ENCODE data around the gene IL1RL1.
A peak's percentile ranks its signal among the peaks of the same experiment; 100 is the strongest.

IL1RL1 gene

DNA sequence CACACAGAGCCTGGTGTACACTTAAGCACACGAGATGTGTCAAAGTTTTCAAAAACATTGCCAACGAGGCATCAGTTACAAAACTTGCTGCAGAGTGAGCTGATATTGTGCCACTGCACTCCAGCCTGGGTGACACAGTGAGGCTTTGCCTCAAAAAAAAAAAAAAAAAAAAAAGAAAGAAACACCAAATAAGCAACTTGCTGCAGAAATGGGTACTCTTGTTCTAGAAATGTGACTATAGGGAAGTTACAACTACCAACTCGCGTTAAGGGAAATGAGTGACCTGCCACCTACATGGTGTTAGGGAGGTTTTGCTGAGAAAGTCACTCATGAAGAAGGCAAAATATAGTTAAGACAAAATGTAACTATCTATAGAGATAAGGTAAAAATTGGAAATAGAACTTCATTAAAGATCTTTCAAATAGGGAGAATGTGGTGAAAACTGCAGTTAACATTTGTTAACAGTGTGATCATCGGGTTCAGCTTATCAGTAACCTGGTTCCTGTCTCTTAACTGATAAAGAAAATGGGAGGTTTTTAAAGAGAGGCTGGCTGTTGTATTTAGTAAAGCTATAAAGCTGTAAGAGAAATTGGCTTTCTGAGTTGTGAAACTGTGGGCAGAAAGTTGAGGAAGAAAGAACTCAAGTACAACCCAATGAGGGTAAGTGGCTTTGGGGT, at the start of gene IL1RL1:
Gene IL1RL1, plus strand, starts transcription at position 600 of the 677 bp plus-strand sequence. CDS start 26,702 bp downstream, outside the sequence.
- peaks cover 0 to 2% of the 10 kb centered on the region in 2 donors for H3K9me3 Mint-ChIP-seq
- no peak within 1 kb of the TSS for H3K4me3 Mint-ChIP-seq
- DNase-seq (no peak), ATAC-seq (no peak)
- H3K27me3 Mint-ChIP-seq: peaks cover 10% of the 10 kb centered on the region
- H3K27ac Mint-ChIP-seq: no peak within 1 kb of the TSS
- peaks cover 17% of the 10 kb centered on the region for H3K4me1 Mint-ChIP-seq

DNA sequence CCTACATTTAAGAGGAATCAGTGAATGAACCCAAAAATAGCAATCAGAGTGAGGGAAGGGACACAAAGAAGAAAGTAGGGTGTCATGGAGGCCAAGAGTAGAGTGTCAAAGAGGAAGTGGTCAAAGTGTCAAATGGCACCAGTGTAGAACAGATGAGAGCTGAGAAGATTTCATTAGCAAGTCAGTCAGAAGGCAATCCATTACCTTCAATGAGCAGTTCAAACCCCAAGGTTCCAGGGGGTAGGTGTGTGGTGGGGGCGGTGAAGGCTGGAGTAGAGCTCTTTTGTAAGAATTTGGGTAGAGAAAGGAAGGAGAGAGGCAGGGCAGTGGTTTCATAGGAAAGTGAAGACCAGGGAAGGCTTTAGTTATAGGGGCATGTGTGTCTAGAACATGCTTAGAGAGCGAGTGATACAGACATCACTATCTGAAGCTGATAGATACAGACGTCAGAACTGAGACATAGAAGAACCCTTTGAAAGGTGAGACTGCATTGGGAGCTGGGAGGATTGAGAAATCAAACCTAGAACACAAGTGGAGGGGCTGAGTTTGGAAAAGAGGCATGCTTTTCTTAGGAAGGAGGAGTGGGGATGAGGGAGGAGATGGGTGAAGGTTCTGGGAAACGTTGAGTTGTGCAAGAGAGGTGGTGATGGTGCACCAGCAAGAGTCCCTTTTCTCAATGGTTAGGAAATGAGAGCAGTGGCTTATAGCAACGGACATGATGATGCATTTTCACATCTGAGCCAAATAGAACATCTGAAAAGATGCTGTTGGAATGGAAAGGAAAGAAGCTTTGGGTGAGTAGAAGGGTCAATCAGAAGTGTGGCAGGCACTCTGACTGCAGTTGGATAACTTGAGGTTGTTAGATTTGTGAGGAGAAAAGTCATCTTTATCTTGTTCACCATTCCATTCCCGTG, 48.9 kb upstream of the IL1RL1 start:
- Mint-ChIP-seq H3K4me1 (peaks cover 28% of the 10 kb centered on the region), H3K4me3 (no peak overlapping the region), H3K9me3 (peaks cover 4 to 6% of the 10 kb centered on the region in 2 donors), H3K27ac (no peak overlapping the region), H3K27me3 (no peaks in the 10 kb centered on the region)
- no peak for DNase-seq
- ATAC-seq: no peak

DNA sequence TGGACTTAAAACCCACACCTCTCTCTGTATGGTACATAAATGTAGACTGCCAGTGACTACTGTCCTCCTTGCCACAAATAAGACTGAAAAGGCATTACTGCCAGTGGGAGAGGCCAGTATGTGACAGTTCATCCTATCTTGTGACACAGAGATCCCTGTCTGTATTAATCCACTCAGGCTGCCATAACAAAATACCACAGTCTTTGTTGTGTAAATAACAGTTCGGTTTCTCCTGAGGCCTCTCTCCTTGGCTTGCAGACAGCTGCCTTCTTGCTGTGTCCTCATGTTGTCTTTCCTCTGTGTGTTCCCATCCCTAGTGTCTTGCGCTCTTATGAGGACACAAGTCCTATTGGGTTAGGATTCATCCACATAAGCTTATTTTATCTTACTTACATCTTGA, 46.4 kb upstream of the IL1RL1 start:
- Mint-ChIP-seq H3K27me3 (no peaks in the 10 kb centered on the region), H3K9me3 (peaks cover 0 to 1% of the 10 kb centered on the region in 2 donors), H3K27ac (no peak overlapping the region), H3K4me3 (no peak overlapping the region), H3K4me1 (peaks cover 9% of the 10 kb centered on the region)
- DNase-seq: no peak
- no peak for ATAC-seq

DNA sequence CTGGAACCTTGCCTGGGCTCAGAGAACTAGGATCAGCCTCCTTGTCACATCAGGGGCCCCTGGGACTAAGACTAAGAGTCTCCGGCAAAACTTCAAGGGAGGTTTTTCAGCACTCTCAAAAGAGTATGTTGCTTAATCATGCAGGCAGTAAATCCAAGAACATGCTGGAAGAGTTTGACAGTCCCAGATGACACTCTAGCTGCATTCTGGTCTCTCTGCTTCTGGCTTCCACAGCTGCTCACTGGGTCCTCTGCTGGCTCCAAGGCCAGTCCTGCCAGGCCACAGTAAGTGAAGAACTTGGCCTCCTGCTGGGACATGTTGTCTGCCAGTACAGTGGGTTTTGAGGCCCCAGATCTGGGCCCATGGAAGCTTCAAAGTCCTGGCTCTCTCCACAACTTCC, 45.2 kb upstream of the IL1RL1 start:
- H3K4me1 Mint-ChIP-seq: peaks cover 12% of the 10 kb centered on the region
- H3K4me3 Mint-ChIP-seq: no peak overlapping the region
- H3K9me3 Mint-ChIP-seq: peaks cover 0 to 9% of the 10 kb centered on the region in 2 donors
- ATAC-seq (no peak), DNase-seq (no peak)
- H3K27me3 Mint-ChIP-seq: no peaks in the 10 kb centered on the region
- H3K27ac Mint-ChIP-seq: no peak overlapping the region

DNA sequence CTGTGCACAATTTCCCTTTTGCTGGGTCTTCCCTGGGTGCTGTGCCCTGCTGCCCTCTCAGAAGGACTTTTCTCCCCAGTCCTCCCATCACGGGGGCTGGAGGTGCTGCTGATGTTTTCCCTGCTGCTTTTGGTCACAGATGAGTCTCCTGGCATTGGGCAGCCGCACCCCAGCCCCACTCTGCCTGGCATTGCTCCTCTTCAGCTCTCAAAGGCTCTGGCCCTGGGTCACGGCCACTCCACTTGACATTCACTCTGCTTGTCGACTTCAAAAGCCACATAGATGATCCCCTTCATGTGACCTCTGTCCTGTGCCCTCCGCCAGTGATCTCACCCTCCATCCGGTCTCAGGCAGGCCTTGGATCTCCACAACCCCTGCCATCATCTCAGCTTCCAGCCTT, 43.6 kb upstream of the IL1RL1 start:
- no peak overlapping the region for H3K4me3 Mint-ChIP-seq

DNA sequence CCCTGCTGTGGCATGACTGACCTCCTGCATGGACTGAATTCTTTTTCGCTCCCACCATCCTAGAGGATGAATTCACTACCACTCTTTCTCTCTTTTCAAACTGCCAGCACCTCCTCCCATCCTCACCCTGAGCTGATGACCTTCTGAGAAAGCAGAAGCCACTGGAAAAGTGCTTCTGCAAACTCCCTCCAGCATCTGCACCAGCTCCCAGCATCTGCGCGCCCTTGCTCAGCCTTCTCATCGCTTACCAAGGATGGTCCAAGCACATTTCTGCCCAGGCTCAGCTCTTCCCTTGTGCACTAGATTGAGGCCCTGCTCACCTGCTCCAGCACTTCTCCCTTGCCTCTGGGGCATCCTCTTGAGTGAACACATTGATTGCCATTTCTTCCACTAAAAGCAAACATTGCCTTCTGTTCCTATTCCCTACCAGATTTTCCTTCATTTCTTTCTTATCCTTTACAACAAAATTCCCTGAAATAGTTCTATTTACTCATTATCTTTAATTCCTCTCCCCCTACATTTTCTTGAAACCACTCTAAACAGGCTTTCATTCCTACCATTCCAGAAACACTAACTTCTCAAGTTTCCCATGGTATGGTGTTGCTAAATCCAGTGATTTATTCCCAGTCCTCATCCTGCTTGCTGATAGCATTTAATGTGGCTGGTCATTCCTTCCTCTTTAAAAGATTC, 42.7 kb upstream of the IL1RL1 start:
- H3K4me3 Mint-ChIP-seq: peak overlapping the region in 1 of 2 donors; percentile 15

More for the DNA sequence above, 43.6 kb upstream of the IL1RL1 start:
- Mint-ChIP-seq H3K9me3 (peaks cover 0 to 9% of the 10 kb centered on the region in 2 donors), H3K27ac (no peak overlapping the region), H3K27me3 (no peaks in the 10 kb centered on the region), H3K4me1 (peaks cover 24% of the 10 kb centered on the region)
- ATAC-seq: no peak
- DNase-seq: no peak

DNA sequence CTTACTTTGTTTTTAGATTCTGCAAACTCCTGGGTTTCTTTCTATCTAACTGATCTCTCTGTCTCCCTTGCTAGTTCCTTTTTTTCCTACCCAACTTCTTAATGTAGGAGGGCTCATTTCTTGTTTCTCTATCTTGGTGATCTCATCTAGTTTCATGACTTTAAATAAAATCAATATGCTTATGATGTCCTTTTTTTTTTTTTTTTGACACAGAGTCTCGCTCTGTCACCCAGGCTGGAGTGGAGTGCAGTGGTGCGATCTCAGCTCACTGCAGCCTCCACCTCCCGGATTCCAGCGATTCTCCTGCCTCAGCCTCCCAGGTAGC, 42.2 kb upstream of the IL1RL1 start:
- peaks cover 0 to 9% of the 10 kb centered on the region in 2 donors for H3K9me3 Mint-ChIP-seq
- no peaks in the 10 kb centered on the region for H3K27me3 Mint-ChIP-seq
- H3K4me1 Mint-ChIP-seq: peaks cover 14% of the 10 kb centered on the region
- H3K4me3 Mint-ChIP-seq: peak overlapping the region in 1 of 2 donors; percentile 15
- no peak overlapping the region for H3K27ac Mint-ChIP-seq
- no peak for ATAC-seq
- no peak for DNase-seq

More for the DNA sequence above, 42.7 kb upstream of the IL1RL1 start:
- Mint-ChIP-seq H3K4me1 (peaks cover 19% of the 10 kb centered on the region), H3K27ac (no peak overlapping the region), H3K27me3 (no peaks in the 10 kb centered on the region), H3K9me3 (peaks cover 0 to 9% of the 10 kb centered on the region in 2 donors)
- ATAC-seq: no peak
- no peak for DNase-seq

DNA sequence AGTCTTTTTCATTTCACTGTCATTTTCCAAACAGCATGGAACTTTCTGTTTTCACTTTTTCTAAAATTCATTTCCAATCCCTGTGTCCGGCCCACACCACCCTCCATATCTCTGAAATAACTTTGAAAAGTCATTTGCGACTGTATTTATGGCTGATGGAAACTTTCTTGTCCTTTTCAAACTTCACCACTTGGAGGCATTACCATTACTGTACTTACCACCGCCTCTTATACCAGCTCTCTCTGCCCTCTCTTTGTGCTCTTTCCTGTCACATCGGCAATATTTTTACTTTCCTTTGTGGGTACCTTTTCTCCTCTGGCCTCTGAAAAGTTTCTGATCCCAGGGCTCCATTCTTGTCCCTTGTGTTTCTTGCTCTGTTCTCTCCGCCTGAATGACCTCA, 39.5 kb upstream of the IL1RL1 start:
- peak overlapping the region in 1 of 2 donors; percentile 23 for H3K27ac Mint-ChIP-seq
- H3K9me3 Mint-ChIP-seq: peaks cover 9 to 19% of the 10 kb centered on the region in 2 donors
- no peak for DNase-seq
- peak; percentile 87 for ATAC-seq
- H3K27me3 Mint-ChIP-seq: no peaks in the 10 kb centered on the region
- peaks cover 29% of the 10 kb centered on the region for H3K4me1 Mint-ChIP-seq
- H3K4me3 Mint-ChIP-seq: peak overlapping the region; percentile 47 to 63

DNA sequence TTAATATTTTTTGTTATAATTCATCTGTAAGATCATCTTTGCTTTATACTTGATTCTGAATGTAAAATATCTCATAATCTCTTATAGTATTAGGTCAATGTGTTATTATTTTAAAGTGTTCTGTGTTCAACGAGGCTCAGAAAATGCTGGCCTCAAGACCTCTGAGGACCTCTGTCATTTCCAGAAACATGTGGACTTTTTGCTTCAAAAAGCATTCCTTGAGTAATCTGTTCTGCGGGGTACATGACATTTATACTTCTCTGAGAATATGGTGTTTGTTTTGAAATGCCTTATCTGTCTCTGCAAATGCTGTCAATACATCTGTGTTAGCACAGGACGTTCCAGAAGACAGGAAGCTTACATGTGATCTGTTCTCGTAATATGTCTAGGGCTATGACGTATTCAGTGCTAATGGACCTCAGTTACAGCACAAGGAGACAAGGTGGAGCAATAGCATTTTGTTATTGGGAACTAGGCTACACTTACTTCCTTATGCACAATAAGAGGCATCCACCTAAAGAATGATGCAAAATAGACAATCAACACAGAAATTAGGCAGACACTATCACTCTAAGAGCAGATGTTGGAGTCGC, 37.6 kb upstream of the IL1RL1 start:
- Mint-ChIP-seq H3K27ac (no peak overlapping the region), H3K27me3 (no peaks in the 10 kb centered on the region), H3K4me1 (peaks cover 48% of the 10 kb centered on the region), H3K4me3 (no peak overlapping the region), H3K9me3 (peaks cover 15 to 19% of the 10 kb centered on the region in 2 donors)
- ATAC-seq: no peak
- DNase-seq: no peak

DNA sequence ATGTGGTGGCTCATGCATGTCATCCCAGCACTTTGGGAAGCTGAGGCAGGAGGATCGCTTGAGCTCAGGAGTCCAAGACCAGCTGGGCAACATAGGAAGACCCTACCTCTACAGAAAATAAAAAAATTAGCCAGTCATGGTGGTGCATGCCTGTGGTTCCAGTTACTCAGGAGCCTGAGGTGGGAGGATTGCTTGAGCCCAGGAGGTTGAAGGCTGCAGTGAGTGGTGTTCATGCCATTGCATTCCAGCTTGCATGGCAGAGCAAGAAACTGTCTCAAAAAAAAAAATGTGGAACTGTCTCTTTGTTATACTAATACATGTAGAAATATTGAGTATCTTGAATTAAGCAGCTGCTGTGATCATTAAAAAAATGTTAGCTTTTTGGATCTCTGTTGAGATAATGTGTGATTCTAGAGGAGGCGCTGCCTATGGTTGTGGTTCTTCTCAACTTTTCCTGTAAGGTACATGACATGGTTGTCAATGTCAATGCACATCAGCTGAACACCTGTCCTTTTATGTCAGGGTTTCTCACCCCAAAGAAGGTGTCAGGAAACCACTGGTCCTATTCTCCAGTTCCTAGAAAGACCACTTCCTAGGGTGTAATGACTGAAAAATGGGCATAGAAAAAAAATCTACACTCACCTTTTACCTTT, 34.7 kb upstream of the IL1RL1 start:
- H3K9me3 Mint-ChIP-seq: peaks cover 10 to 15% of the 10 kb centered on the region in 2 donors
- no peak for DNase-seq
- H3K27ac Mint-ChIP-seq: peak overlapping the region in 1 of 2 donors; percentile 55
- ATAC-seq: peak; percentile 95
- no peaks in the 10 kb centered on the region for H3K27me3 Mint-ChIP-seq
- no peak overlapping the region for H3K4me3 Mint-ChIP-seq
- peaks cover 43% of the 10 kb centered on the region for H3K4me1 Mint-ChIP-seq

DNA sequence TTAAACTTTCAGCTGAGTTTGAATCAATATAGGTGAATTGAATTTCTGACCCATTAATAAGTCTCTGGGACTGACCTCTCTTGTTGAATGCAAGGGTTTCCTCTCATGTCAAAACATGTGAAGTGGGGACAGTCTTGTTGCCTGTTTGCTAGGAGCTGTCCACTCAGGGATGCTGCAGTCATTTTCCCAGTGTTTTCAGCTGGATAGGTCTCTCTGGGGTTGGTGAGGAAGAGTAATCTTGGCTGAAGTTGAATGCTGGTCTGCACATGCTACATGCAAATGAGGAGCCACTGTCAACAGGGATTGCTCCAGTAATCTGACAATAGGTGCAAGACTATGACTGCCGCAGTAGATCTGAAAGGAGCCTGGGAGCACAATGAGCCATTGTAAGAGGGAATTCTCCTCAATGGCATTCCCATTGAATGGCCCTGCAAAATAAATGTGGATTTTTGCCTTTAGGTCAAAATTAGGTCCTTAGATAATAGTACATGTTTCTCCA, 34.1 kb upstream of the IL1RL1 start:
- Mint-ChIP-seq H3K27me3 (no peaks in the 10 kb centered on the region), H3K9me3 (peaks cover 10 to 15% of the 10 kb centered on the region in 2 donors), H3K4me1 (peaks cover 38% of the 10 kb centered on the region), H3K27ac (peak overlapping the region in 1 of 2 donors; percentile 55), H3K4me3 (peak overlapping the region in 1 of 2 donors; percentile 2)
- DNase-seq: no peak
- ATAC-seq: no peak

DNA sequence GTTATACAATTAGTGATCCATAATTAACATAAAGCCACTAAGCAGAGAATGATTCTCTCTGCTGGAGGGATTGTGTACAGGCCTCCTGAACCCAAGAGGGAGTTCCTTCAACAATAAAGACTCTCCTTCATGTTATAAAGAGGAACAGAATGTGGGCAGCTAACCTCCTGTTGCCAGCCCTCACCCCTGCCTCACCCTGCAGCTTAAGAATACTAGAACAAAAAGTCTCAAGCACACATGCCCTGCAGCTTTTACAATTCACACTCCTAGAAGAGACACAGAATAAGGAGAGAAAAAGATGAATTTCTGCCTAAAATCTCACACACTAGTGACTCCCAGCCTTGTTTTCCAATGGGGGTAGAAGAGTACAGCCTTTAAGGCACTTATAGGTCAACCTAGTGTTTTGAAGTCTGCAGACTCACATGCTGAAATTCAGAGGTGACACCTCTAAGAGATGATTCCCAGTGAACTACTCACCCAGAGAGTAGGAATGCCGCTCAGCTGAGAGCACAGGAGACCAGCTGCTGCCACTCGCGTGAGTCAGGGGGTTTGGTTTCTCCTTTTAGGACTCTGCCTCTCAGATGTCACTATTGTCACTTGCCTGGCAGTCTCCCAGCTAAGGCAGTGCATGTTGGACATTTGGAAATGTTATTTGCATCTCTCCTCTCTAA, 32.5 kb upstream of the IL1RL1 start:
- no peak overlapping the region for H3K4me3 Mint-ChIP-seq
- peaks cover 37% of the 10 kb centered on the region for H3K4me1 Mint-ChIP-seq
- ATAC-seq: no peak
- no peak for DNase-seq
- H3K27me3 Mint-ChIP-seq: no peaks in the 10 kb centered on the region
- H3K27ac Mint-ChIP-seq: no peak overlapping the region
- peaks cover 10 to 15% of the 10 kb centered on the region in 2 donors for H3K9me3 Mint-ChIP-seq

DNA sequence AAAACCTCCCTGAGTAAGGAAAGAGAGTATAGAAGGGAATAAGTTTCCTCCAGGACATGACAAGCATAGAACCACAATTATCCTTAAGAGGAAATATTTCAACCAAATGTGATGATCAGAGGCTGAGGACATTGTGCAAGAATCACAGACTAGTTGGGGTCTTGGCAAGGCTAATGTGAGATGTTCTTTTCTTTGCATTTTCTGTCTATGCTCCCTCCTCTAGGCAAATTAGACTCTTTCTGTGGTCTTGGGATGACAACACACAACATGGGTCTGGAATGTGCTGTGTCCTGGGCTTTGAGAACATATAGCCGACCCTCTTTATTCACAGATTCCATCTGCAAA, 32.0 kb upstream of the IL1RL1 start:
- Mint-ChIP-seq H3K9me3 (peaks cover 10 to 15% of the 10 kb centered on the region in 2 donors), H3K4me1 (peaks cover 37% of the 10 kb centered on the region), H3K27me3 (no peaks in the 10 kb centered on the region), H3K4me3 (no peak overlapping the region), H3K27ac (no peak overlapping the region)
- no peak for DNase-seq
- ATAC-seq: no peak

DNA sequence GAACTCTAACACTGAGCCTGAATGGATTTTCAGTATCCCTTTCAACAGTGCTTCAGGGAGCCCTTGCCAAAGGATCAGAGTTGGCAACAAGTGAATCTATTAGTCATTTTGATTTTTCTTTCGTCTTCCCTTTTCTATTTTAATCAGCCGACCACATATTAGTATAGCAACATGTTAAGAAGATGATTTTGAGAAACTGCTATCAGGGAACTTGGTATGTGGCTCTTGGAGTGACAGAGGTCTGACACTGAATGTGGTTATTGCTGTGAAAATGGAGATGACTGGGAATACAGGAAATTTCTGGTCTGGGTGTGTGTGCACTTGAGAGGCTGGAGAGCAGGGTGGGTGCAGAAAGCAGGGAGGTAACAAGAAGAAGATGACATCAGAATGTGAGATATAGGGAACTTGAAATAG, 28.7 kb upstream of the IL1RL1 start:
- H3K27ac Mint-ChIP-seq: no peak overlapping the region
- H3K4me3 Mint-ChIP-seq: no peak overlapping the region
- ATAC-seq (peak; percentile 77), DNase-seq (no peak)
- no peaks in the 10 kb centered on the region for H3K9me3 Mint-ChIP-seq
- peaks cover 7% of the 10 kb centered on the region for H3K27me3 Mint-ChIP-seq
- H3K4me1 Mint-ChIP-seq: peaks cover 14% of the 10 kb centered on the region

All from stimulated activated naive CD8-positive, alpha-beta T cell treated with anti-CD3 and anti-CD28 coated beads, Interleukin-15, amount 100 ng/mL, for 72 hours (primary cell).